Osteoblast (primary cell): ENCODE measurements around the gene GLI3. TPM values are rescaled to one million over a fixed set of nuclear protein-coding genes. Genes with fewer than 3 reads are reported as not detected.

ENCODE experiments used
- DNase-seq: peaks from one replicate; pipeline ENCODE4 v3.0.0; 2011; ENCODE audit warnings: low spot score, mixed read lengths; ENCODE audit not compliant: insufficient read length; ENCODE audit errors: missing footprints
- H2AFZ ChIP-seq: 2 replicates; pipeline ENCODE4 v1.6.0; 2011; ENCODE audit warnings: mild to moderate bottlenecking, low read length
- H3K27ac ChIP-seq: 2 replicates; pipeline ENCODE4 v1.5.1; 2011; ENCODE audit warnings: mild to moderate bottlenecking, low read depth, low read length, moderate library complexity
- H3K27me3 ChIP-seq: 2 replicates; pipeline ENCODE4 v1.6.0; 2012; ENCODE audit warnings: mild to moderate bottlenecking, control low read depth, inconsistent platforms, low read length, moderate library complexity; ENCODE audit not compliant: insufficient read depth
- H3K36me3 ChIP-seq: 2 replicates; pipeline ENCODE4 v1.5.1; 2011; ENCODE audit warnings: mild to moderate bottlenecking, low read length, control low read depth, moderate library complexity; ENCODE audit not compliant: insufficient read depth
- H3K4me1 ChIP-seq: 2 replicates; pipeline ENCODE4 v1.5.1; 2011; ENCODE audit warnings: mild to moderate bottlenecking, low read length, control low read depth, moderate library complexity; ENCODE audit not compliant: insufficient read depth
- H3K4me2 ChIP-seq: 2 replicates; pipeline ENCODE4 v1.6.0; 2011; ENCODE audit warnings: mild to moderate bottlenecking, low read length; ENCODE audit not compliant: insufficient read depth
- H3K4me3 ChIP-seq: fragments of 200-600 bp; sonication (generic); 3 replicates; pipeline ENCODE4 v1.5.1; 2012; ENCODE audit warnings: mild to moderate bottlenecking, low read length, inconsistent platforms; ENCODE audit not compliant: insufficient read depth
- H3K79me2 ChIP-seq: 2 replicates; pipeline ENCODE4 v1.6.0; 2012; ENCODE audit warnings: mild to moderate bottlenecking, low read length, control low read depth, inconsistent platforms; ENCODE audit not compliant: insufficient read depth
- H3K9me3 ChIP-seq: 2 replicates; pipeline ENCODE4 v1.5.1; 2011; ENCODE audit warnings: low read depth, low read length, control low read depth
- H4K20me1 ChIP-seq: 2 replicates; pipeline ENCODE4 v1.6.0; 2012; ENCODE audit warnings: mild to moderate bottlenecking, low read length, control low read depth; ENCODE audit not compliant: insufficient read depth
- total RNA-seq: library from RNA; depleted of rRNA; stranded (reverse); fragments of >200 nt; gene quantifications from 2 replicates; pipeline ENCODE4 v1.2.3, GENCODE V29; 2012
- TF ChIP-seq, protein P1 (sequence below): IDR thresholded peaks from 2 replicates; pipeline ENCODE4 v1.5.1; 2011; ENCODE audit warnings: mild to moderate bottlenecking, low read depth, low read length, moderate library complexity; ENCODE audit errors: extremely low read depth

The GLI3 gene
- total RNA-seq, 1 donor, result 11.9 TPM

DNA sequence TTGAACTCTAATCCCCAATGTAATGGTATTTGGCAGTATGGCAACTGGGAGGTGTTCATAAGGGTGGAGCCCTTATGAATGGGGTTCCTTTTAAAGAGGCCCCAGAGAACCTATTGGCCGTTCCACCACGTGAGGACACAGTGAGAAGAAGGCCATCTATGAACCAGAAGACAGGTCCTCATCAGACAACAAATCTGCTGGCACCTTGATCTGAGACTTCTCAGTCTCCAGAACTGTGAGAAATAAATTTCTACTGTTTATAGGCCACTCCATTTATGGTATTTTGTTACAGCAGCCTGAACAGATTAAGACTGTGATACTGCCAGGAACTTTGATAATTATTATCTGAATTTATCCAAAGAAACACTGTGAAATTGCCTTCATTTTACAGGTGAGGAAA lies 132.3 kb downstream of the GLI3 start:
- H3K27ac ChIP-seq, result no peak overlapping the region
- TF ChIP-seq, protein P1, sequence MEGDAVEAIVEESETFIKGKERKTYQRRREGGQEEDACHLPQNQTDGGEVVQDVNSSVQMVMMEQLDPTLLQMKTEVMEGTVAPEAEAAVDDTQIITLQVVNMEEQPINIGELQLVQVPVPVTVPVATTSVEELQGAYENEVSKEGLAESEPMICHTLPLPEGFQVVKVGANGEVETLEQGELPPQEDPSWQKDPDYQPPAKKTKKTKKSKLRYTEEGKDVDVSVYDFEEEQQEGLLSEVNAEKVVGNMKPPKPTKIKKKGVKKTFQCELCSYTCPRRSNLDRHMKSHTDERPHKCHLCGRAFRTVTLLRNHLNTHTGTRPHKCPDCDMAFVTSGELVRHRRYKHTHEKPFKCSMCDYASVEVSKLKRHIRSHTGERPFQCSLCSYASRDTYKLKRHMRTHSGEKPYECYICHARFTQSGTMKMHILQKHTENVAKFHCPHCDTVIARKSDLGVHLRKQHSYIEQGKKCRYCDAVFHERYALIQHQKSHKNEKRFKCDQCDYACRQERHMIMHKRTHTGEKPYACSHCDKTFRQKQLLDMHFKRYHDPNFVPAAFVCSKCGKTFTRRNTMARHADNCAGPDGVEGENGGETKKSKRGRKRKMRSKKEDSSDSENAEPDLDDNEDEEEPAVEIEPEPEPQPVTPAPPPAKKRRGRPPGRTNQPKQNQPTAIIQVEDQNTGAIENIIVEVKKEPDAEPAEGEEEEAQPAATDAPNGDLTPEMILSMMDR, result no peak

DNA sequence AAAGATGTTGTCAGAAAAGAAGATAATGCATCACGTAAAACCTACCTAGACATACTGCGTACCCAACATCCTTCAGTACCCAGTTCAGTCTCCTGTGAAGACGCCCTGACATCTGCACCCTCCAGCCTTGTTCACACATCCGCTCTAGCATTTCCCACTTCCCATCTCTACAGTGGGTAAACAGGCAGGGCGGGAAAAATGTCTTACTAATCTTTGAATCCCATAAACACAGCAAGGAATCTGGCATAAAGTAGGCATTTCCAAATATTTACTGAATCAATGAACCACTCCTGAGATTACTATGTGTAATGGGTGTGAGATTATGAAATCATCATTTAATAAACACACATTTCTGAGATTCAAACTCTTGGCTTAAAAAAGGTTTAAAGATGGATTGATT lies 132.8 kb downstream of the GLI3 start:
- no peak overlapping the region for H2AFZ ChIP-seq
- peaks cover 4% of the 10 kb centered on the region for H4K20me1 ChIP-seq
- no peaks in the 10 kb centered on the region for H3K79me2 ChIP-seq
- H3K9me3 ChIP-seq, result no peaks in the 10 kb centered on the region
- no peaks in the 10 kb centered on the region for H3K27me3 ChIP-seq
- no peak overlapping the region for H3K27ac ChIP-seq
- no peak overlapping the region for H3K4me2 ChIP-seq
- no peak for DNase-seq
- H3K4me3 ChIP-seq, result no peak overlapping the region
- H3K4me1 ChIP-seq, result peaks cover 11% of the 10 kb centered on the region
- TF ChIP-seq, protein P1, result no peak
- H3K36me3 ChIP-seq, result peaks cover 3% of the 10 kb centered on the region

More for the DNA sequence above, 132.3 kb downstream of the GLI3 start:
- Histone ChIP-seq H3K4me1 (peaks cover 11% of the 10 kb centered on the region), H3K79me2 (peaks cover 4% of the 10 kb centered on the region), H3K4me3 (no peak overlapping the region), H4K20me1 (peaks cover 6% of the 10 kb centered on the region), H3K4me2 (no peak overlapping the region), H3K36me3 (peaks cover 3% of the 10 kb centered on the region), H3K9me3 (no peaks in the 10 kb centered on the region), H2AFZ (no peak overlapping the region), H3K27me3 (no peaks in the 10 kb centered on the region)
- DNase-seq, result no peak

DNA sequence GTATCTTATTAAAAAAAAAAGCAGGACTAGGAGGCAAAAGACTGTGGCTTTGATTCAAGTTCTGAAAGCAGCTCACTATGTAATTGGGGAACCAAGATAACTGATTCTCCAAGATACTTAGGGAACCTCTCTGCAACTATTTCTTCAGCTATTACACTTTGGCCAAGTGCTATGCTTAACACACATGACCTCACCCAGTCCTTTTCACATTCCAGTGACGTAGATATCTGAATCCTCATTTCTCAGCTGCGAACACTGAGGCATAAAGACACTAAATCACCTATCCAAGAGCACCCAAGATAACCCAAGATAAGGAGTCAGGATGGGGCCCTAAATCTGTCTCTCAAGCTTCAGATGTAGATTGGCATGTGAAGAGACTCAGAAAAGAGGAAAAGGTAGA lies 133.6 kb downstream of the GLI3 start:
- no peaks in the 10 kb centered on the region for H3K9me3 ChIP-seq
- TF ChIP-seq, protein P1, result no peak
- peaks cover 11% of the 10 kb centered on the region for H3K4me1 ChIP-seq
- no peaks in the 10 kb centered on the region for H3K79me2 ChIP-seq
- H3K4me3 ChIP-seq, result no peak overlapping the region
- peaks cover 5% of the 10 kb centered on the region for H4K20me1 ChIP-seq
- H3K4me2 ChIP-seq, result no peak overlapping the region
- H3K36me3 ChIP-seq, result peaks cover 3% of the 10 kb centered on the region
- no peak for DNase-seq
- no peaks in the 10 kb centered on the region for H3K27me3 ChIP-seq
- no peak overlapping the region for H3K27ac ChIP-seq
- no peak overlapping the region for H2AFZ ChIP-seq

DNA sequence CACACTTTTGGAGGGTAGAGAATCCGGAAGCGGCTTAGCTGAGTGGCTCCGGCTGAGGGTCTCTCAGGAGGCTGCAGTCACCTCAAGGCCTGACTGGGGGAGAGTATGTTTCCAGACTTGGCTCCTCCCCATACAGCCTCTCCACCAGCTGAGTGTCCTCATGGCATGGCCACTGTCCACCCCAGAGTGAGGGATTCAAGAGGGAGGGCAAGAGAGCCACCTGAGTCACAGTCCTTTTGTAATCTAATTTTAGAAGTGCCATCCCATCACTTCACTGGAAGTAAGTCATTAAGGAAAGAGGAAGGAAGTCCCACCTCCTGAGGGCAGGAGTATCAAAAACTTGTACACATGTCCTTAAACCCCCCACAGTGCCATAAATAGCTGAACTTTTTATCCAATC lies 134.0 kb downstream of the GLI3 start:
- DNase-seq, result no peak
- Histone ChIP-seq H3K4me1 (peaks cover 14% of the 10 kb centered on the region), H3K4me3 (no peak overlapping the region), H3K36me3 (peaks cover 3% of the 10 kb centered on the region), H3K79me2 (no peaks in the 10 kb centered on the region), H4K20me1 (peaks cover 7% of the 10 kb centered on the region), H2AFZ (no peak overlapping the region), H3K27me3 (no peaks in the 10 kb centered on the region), H3K27ac (no peak overlapping the region), H3K9me3 (no peaks in the 10 kb centered on the region), H3K4me2 (no peak overlapping the region)
- TF ChIP-seq, protein P1, result no peak
